ENCODE data around the gene DOCK9.

Gene DOCK9

DNA sequence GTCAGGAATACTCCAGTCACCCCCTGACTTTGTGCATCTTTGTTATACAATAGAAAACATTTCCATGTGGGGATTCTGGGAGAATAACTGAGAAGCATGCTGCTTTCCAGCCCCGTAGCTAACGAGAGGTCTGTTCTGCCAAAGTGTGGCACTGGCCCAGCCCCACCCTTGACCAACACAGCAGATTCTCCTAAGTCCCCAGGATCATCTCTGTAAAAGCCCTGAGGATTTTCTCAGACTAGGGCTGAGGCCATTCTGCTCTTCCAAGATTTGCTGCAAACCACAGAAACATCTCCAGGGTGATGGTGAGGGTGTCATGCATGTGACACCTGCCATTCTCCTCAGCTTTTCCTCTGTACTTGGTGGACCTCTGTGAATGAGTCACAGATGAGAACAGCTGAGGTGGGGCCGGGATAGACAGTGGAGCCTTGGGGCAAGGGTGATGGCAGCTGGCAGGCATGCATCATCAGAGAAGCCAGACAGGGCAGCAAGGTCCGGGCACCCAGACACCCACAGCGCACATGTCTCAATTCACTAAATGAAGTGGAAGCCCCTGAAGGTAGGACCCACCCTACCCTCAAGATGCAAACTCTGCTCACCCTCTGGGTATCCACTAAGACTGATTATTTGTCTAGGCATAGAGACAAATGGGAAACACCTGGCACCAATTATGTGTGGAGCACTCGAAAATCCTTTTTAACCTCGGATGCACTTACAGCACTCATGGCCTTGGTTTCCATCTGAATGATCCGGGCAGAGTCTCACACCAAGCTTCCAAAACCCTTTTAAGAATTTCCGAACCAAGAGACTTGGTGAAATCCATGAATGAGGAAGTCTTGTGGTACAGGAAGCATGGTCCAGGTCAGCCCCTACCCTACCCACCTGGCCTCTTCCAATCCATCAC is 20.1 kb upstream of the DOCK9 start:
- DNase-seq: no peak

GRCh38 chr13:98997011-98997730 is 19.3 kb upstream of the DOCK9 start:
- DNase-seq: no peak

DNA sequence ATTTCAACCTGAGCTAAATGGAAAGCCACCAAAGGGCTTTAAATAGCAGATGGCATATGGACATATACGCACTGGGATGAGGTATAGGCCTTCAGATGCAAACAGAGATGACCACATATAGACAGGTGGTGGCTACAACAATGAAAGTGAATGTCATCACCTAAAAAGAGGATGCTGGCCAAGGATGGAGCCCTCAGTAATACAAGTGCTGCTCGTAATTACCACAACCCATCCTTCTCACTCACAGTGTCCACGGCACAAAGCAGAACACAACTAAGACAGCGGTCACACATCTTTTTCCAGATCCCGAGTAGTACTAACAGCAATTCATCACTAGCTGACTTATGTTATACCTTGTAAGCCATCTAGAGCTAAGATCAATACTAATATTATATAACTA is 18.2 kb upstream of the DOCK9 start:
- no peak for DNase-seq

DNA sequence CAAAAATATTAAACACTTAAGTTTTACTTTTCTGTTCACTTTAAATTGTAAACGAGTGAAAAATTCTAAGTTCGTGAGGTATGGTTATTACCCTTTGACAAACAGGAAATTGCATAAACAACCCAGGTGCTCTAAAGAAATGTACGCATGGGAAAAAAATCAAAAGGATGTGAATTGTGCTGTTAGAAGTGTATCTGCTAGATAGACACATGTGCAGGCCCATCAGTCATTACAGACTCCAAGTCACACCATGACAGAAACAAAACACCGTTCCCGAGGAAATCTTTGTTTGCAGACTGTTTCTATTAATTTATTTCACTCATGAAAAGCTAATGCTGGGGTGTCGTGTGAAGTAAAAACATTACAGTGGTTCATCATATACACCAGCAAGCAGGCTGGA is 17.0 kb upstream of the DOCK9 start:
- no peak for DNase-seq

DNA sequence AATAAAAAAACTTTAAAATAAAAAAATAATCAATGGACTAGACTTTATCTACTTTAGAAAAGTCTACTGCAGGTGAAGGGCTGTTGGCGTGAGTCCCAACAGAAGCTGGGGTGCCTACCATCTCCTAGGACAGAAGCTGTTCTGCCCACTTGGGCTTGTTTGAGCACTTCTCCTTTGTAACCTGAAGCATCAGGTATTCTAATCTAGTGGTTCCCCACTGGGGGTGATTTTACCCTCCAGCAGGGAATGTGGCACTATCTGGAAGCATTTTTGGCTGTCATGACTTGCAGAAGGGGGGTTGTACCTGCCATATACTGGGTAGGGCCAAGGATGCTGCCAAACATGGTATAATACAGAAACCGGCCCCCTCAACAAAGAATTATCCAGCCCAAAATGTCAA is 16.2 kb upstream of the DOCK9 start:
- DNase-seq: peak; percentile 16

- no peak for DNase-seq
These were observed 14.5 kb upstream of the DOCK9 start for GRCh38 chr13:98992355-98992754.

DNA sequence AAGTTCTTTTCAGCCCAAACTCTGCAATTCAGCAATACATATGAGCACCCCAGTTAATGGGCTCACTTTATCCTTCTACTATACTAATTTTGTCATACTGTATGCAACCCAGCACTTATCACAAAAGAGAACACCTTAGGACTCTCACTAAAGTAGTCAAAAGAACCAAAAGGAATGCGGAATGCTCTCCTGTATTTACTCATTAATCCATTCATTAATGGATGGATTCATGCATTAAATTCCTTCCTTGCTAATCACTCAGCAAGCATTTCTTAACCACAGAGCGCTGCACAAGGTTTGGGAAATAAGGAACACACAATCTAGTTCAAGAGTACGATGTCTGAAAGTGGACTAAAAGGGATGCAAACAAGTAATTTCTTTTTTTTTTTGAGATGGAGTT is 12.8 kb upstream of the DOCK9 start:
- DNase-seq: no peak

GRCh38 chr13:98989469-98990235 is 11.8 kb upstream of the DOCK9 start:
- no peak for DNase-seq

DNA sequence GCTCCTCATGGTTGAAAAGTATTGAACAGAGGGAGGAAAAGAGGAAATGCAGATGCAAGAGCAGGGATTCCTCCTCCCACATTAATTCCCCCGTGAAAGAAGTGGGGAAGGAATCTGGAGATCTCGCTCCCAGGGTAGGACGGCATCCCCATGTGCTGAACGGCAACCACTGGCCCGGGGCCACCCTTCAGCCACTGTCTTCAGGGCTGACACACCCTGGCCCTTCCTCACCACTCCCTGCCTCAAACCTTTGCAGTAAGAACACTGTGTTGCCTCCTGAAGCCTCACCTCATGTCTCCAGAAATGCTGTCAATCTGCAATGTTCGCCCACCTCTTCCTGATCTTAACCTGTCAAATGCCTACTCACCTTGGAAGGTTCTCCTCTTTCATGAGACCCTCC is 10.9 kb upstream of the DOCK9 start:
- DNase-seq: no peak

GRCh38 chr13:98988277-98988676 is 10.4 kb upstream of the DOCK9 start:
- no peak for DNase-seq

DNA sequence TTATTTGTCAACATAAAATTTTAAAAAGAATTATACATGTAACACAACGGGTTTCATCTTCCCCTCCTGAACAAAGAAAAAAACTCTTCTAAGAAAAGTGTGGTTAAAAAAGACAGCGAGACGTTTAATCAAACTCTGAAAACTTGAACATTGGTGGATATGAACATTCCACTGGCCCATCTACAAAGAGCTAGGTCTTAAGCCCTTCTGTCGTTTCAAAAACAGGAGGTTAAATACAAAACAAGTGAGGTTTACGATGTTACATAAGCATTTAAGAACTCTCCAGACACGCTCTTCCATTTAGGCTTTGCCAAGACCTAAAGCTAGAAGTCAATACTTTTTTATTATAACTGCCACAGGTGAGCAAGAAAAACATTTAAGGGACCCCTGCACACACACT is 9.4 kb upstream of the DOCK9 start:
- no peak for DNase-seq

DNA sequence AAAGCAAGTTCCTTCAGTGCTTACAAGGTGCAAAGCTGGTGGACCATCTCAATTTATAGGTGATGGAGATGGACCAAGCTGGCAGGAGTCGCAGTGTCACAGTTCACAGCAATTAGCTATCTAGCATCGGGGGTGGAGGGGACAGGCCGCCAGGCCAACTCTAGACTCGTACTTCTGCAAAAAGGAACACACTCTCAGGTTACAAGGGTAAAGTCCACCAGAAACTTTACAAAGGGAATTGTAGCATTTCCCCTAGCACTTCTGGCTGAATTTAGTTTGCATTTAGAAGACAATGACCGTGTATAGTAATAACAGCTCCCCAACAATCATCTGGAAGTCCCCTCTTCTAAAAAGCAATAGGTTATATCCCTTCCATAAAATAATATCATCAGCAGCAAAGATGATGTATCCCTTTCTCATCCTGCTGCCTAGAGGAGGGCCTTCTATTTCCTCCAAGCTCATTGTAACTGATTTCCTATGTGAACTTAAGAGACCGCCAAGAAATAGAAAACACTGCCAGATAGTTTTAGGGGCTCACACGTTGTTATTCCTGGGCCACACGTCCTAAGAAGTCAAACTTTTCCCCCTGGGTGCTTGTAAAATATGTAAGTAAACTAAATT is 8.5 kb upstream of the DOCK9 start:
- no peak for DNase-seq

- DNase-seq: no peak
These were observed 7.7 kb upstream of the DOCK9 start for GRCh38 chr13:98985591-98985990.

DNA sequence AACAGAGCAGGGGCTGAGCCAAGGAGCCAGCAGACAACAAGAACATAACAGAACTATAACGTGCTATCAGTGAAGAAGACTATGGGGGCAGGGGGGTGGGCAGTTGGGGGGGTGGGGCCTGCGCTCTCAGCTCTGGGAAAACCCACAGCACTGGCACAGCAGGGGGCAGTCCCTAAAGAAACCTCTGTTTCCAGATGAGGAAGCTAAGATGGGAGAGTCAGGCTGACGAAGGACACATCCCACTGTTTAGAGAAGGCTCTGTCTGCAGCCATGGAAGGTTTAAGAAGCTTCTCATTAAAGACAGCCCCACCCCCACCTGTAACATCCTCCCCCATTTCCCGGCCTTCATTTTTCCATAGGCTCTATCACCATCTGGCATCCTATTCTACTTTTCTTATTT is 7.1 kb upstream of the DOCK9 start:
- no peak for DNase-seq

DNA sequence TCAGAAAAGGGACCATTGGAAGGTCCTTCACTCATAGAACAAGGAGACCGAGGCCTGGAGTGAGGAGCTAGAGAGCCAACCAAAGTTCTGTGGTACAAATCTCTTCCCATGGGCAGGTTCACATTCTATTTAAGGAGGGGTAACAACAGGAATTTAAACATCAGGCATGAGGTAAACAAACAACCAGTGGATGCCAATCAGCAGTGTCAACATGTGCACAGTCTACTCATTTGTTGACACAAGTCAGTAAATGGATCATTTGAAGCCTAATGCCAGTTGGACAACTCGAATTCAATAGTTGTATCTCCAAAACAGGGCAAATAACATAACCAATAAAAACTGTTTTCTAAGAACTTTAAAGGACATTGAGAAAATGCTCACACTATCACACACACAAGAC is 6.3 kb upstream of the DOCK9 start:
- DNase-seq: no peak

DNA sequence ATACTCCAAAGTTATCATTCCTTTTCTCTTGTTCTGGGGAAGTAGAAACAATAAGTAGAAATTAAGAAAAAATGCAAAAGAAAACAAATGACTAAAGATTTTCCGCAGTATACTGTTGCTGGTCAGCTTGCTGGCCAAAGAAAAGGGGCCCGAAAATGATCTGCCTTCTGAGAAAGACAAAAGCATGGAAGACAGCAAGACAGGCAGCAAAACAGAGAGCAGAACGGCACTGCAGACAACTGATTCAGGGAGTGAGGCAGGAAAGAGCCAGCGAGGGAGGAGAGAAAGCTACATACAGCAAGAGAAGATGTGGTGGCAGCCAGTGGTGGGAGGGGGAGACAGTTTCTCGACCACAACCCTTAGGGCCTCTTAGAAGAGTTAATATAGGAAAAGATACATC is 5.3 kb upstream of the DOCK9 start:
- no peak for DNase-seq

DNA sequence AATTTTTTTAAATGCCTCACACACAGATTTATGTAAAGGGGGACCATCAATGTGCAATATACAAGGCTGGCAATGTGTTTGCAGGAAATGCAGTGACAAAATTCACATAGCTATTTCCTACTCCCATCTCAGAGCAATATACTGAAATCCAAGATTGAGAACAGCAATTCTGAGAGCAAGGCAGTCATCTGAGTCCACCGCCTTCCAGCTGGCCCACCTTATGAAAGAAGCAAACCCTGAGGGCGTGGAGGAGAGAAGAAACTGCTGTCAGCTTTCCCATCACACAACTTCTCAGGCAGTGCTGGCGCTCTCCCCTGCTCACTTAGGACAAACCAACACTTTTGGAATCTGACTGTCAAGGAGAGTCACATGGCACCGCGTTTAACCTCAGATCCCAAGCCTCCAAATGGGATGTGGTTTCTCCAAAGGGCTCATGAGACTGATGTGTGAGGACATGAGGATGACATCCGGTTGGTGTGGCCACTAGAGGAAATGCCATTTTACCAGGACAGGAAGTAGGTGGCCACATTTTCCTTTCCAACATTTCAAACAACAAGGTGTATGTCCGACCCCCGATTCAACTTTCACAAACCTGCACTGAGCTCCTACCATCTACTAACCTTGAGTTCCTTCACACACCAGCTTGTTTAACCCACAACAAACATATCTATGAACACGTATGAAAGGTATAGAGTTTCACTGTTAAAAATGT is 3.7 kb upstream of the DOCK9 start:
- no peak for DNase-seq

- DNase-seq: no peak
These were observed 1.3 kb upstream of the DOCK9 start for GRCh38 chr13:98979012-98979660.

DNA sequence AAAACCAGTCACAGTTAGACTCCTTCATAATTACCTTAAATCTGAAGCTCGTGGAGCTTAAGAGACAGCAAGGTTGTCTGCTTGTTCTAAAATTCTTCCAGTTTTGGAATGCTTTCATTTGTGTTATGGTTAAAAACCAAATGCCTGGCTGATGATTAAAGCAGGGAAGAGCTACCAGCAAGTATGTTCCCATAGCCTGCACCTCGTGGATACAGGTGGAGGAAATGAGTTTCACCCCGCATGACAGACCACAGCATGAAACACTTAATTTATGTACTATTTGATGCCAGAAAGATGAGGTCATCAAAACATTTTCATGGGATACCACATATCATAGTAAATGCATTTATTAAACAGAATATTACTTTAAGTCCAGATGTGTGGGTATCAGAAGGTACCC is 416 bp upstream of the DOCK9 start:
- DNase-seq: no peak

DNA sequence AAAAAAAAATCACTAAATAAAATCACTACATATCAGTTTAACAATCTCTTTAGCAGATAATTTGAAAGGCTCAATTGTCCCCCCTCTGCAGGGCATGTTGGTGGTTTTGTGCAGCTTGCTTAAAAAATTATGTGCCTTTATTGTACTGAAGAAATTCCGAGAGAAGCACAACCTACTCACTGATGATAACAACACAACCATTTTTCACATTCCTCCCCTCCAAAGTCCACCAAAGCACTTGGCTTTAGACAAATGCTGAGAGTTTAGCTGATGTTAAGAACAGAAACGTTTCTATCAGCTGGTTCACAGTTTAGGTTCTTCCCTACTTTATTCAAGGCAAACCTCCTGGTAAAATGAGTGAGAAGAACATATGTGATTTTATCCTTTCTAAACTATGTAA is 923 bp downstream of the DOCK9 start:
- DNase-seq: no peak

DNA sequence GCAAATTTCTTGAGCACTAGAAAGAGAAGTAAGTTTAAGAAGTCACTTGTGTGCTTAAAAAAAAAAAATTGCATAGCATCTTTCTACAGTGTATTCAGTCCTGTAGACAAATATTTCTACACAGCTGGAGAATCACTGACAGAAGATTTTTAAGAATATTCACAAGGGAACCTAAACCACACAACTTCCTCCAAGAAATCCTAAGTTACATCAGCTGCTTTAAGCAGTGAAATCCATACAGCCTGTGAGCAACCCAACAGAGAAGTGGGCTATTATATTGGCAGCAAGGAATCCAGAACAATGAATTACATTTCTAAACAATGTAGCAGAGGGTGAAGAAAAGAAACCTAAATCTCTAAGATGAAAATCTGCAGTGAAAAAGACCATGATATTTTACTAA is 1.5 kb downstream of the DOCK9 start:
- DNase-seq: no peak

GRCh38 chr13:98975822-98976261 is 2.0 kb downstream of the DOCK9 start:
- DNase-seq: no peak
